Neural cell (in vitro differentiated cells): ENCODE results near the gene ZFP64. TPM values are rescaled to one million over a fixed set of nuclear protein-coding genes. Genes with fewer than 3 reads are reported as not detected.

Source experiments
- H2AFZ ChIP-seq: fragments of 200-600, 300-800 bp; sonication (generic), shearing (Covaris generic); 2 replicates; pipeline ENCODE4 v1.6.0; 2014; ENCODE audit warnings: low read depth, mild to moderate bottlenecking, antibody characterized with exemption, low read length, moderate library complexity
- H3F3A ChIP-seq: fragments of 200-600 bp; shearing (Covaris generic); 2 replicates; pipeline ENCODE4 v1.6.1; 2016; ENCODE audit warnings: mild to moderate bottlenecking, moderate library complexity, mixed read lengths, antibody characterized with exemption, low read length; ENCODE audit not compliant: insufficient read depth, poor library complexity, severe bottlenecking
- H3K27ac ChIP-seq: fragments of 200-600, 300-800 bp; sonication (generic), shearing (Covaris generic); 2 replicates; pipeline ENCODE4 v1.5.1; 2014; ENCODE audit warnings: mild to moderate bottlenecking, low read length, moderate library complexity
- H3K27me3 ChIP-seq: fragments of 300-800, 200-600 bp; sonication (generic), shearing (Covaris generic); 2 replicates; pipeline ENCODE4 v1.6.0; 2014; ENCODE audit warnings: mild to moderate bottlenecking, low read depth, low read length, moderate library complexity; ENCODE audit not compliant: insufficient read depth
- H3K36me3 ChIP-seq: fragments of 300-800, 200-600 bp; sonication (generic), shearing (Covaris generic); 2 replicates; pipeline ENCODE4 v1.5.1; 2014; ENCODE audit warnings: mild to moderate bottlenecking, antibody characterized with exemption, low read length, moderate library complexity; ENCODE audit not compliant: insufficient read depth
- H3K4me2 ChIP-seq: fragments of 300-800, 200-600 bp; sonication (generic), shearing (Covaris generic); 2 replicates; pipeline ENCODE4 v1.6.0; 2014; ENCODE audit warnings: mild to moderate bottlenecking, low read length
- H3K4me3 ChIP-seq: fragments of 300-800, 200-600 bp; sonication (generic), shearing (Covaris generic); 2 replicates; pipeline ENCODE4 v1.5.1; 2014; ENCODE audit warnings: mild to moderate bottlenecking, low read length, moderate library complexity
- H3K79me2 ChIP-seq: fragments of 200-600 bp; shearing (Covaris generic); replicated peaks from 2 replicates; pipeline ENCODE4 v1.6.0; 2014; ENCODE audit warnings: mild to moderate bottlenecking, low read length, moderate library complexity; ENCODE audit not compliant: insufficient read depth
- H3K9ac ChIP-seq: fragments of 300-800, 200-600 bp; sonication (generic), shearing (Covaris generic); 2 replicates; pipeline ENCODE4 v1.6.1; 2016; ENCODE audit warnings: mild to moderate bottlenecking, low read length, mixed read lengths
- H3K9me2 ChIP-seq: fragments of 200-600 bp; shearing (Covaris generic); 2 replicates; pipeline ENCODE4 v1.6.1; 2016; ENCODE audit warnings: mild to moderate bottlenecking, low read length, mixed read lengths; ENCODE audit not compliant: insufficient read depth
- H3K9me3 ChIP-seq: fragments of 200-600, 300-800 bp; sonication (generic), shearing (Covaris generic); 2 replicates; pipeline ENCODE4 v1.6.1; 2016; ENCODE audit warnings: mild to moderate bottlenecking, mixed run types, low read length, moderate library complexity, mixed read lengths
- H4K20me1 ChIP-seq: fragments of 200-600 bp; shearing (Covaris generic); 2 replicates; pipeline ENCODE4 v1.6.1; 2016; ENCODE audit warnings: mild to moderate bottlenecking, mixed run types; ENCODE audit not compliant: insufficient read depth
- EP300 ChIP-seq: fragments of 450-650 bp; conservative IDR thresholded peaks from 2 replicates; pipeline ENCODE4 v1.6.1; 2014; ENCODE audit warnings: antibody characterized with exemption, mild to moderate bottlenecking, moderate library complexity; ENCODE audit not compliant: poor library complexity, severe bottlenecking
- EZH2 ChIP-seq: fragments of 200-600, 300-800 bp; shearing (Covaris generic), sonication (generic); IDR thresholded peaks from 2 replicates; pipeline ENCODE4 v1.6.1; 2014; ENCODE audit warnings: antibody characterized with exemption, low read length, borderline replicate concordance, mild to moderate bottlenecking; ENCODE audit not compliant: insufficient read depth, poor library complexity, severe bottlenecking
- MXI1 ChIP-seq: fragments of 450-650 bp; conservative IDR thresholded peaks from 2 replicates; pipeline ENCODE4 v1.6.1; 2014; ENCODE audit warnings: antibody characterized with exemption, mild to moderate bottlenecking; ENCODE audit not compliant: poor library complexity, severe bottlenecking
- POLR2AphosphoS5 ChIP-seq: IDR thresholded peaks from 2 replicates; pipeline ENCODE4 v1.6.1; 2012
- RAD21 ChIP-seq: fragments of 450-650 bp; conservative IDR thresholded peaks from 2 replicates; pipeline ENCODE4 v1.6.1; 2014; ENCODE audit warnings: antibody characterized with exemption, mild to moderate bottlenecking, moderate library complexity
- SMC3 ChIP-seq: fragments of 450-650 bp; conservative IDR thresholded peaks from 2 replicates; pipeline ENCODE4 v1.6.1; 2014; ENCODE audit warnings: antibody characterized with exemption, mild to moderate bottlenecking, moderate library complexity; ENCODE audit not compliant: poor library complexity
- TAF1 ChIP-seq: IDR thresholded peaks from 2 replicates; pipeline ENCODE4 v1.6.1; 2012; ENCODE audit warnings: low read depth
- polyA plus RNA-seq: library from polyadenylated mRNA; depleted of rRNA; stranded (reverse); fragments of >200 nt; gene quantifications from 2 replicates; pipeline ENCODE4 v1.2.3, GENCODE V29; 2014
- TF ChIP-seq, protein P1 (sequence below): fragments of 450-650 bp; IDR thresholded peaks from 2 replicates; pipeline ENCODE4 v1.5.1; 2014; ENCODE audit warnings: antibody characterized with exemption, mild to moderate bottlenecking, moderate library complexity; ENCODE audit not compliant: poor library complexity, severe bottlenecking
- TF ChIP-seq, protein P2 (sequence below): IDR thresholded peaks from 2 replicates; pipeline ENCODE4 v1.6.1; 2012; ENCODE audit warnings: borderline replicate concordance

ZFP64 gene
- polyA plus RNA-seq, 1 donor from 2014 or later: 4.7 TPM

DNA sequence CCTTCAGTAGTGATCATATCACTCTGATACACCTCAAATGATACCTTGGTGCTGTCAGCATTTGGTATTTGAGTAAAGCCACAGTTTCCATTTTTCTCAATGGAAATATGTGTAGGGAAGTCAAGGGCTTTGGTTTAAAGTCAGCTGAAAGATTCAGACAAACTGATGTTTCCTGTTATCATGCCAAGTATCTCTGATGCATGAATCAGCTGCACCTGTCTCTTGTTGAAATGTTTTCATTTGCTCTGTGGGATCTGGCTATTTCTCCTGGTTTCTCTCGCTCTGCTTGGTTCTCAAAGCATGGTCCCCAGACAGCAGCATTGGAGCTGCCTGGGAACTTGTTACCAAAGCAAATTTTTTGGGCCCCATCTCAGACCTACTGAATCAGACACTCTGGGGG, 23.5 kb downstream of the ZFP64 start:
- TF ChIP-seq, protein P1, sequence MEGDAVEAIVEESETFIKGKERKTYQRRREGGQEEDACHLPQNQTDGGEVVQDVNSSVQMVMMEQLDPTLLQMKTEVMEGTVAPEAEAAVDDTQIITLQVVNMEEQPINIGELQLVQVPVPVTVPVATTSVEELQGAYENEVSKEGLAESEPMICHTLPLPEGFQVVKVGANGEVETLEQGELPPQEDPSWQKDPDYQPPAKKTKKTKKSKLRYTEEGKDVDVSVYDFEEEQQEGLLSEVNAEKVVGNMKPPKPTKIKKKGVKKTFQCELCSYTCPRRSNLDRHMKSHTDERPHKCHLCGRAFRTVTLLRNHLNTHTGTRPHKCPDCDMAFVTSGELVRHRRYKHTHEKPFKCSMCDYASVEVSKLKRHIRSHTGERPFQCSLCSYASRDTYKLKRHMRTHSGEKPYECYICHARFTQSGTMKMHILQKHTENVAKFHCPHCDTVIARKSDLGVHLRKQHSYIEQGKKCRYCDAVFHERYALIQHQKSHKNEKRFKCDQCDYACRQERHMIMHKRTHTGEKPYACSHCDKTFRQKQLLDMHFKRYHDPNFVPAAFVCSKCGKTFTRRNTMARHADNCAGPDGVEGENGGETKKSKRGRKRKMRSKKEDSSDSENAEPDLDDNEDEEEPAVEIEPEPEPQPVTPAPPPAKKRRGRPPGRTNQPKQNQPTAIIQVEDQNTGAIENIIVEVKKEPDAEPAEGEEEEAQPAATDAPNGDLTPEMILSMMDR: no peak
- no peak overlapping the region for H3K4me2 ChIP-seq
- H3F3A ChIP-seq: no peaks in the 10 kb centered on the region
- no peaks in the 10 kb centered on the region for H4K20me1 ChIP-seq
- no peak overlapping the region for H3K27ac ChIP-seq
- H2AFZ ChIP-seq: no peak overlapping the region
- no peaks in the 10 kb centered on the region for H3K9me2 ChIP-seq
- H3K4me3 ChIP-seq: no peak overlapping the region
- H3K9me3 ChIP-seq: peaks cover 4% of the 10 kb centered on the region
- no peaks in the 10 kb centered on the region for H3K27me3 ChIP-seq
- no peak overlapping the region for H3K9ac ChIP-seq
- peaks cover 9% of the 10 kb centered on the region for H3K36me3 ChIP-seq
- no peaks in the 10 kb centered on the region for H3K79me2 ChIP-seq

DNA sequence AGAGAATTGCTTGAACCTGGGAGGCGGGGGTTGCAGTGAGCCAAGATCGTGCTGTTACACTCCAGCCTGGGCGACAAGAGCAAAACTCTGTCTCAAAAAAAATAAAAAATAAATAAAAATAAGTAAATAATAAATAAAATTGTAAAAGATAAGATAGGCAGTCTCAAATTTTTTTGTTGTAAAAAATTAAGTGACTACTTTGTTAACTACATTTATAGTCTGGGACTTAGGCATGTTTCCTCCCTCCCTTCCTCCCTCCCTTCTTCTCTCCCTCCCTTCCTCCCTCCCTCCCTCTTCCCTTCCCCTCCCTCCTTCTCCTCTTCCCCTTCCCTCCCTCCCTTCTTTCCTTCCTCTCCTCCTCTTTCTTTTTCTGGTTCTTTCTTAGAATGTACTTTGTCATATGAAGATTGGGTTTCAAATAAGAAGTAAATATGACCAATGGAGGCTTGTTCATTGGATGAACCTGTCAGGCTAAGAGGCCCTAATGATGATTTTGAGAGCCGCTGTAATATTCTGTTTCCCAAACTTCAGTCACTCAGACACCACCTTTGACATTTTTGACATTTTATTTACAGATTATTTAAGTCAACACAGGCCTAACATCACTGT, 24.2 kb downstream of the ZFP64 start:
- H3K36me3 ChIP-seq: peaks cover 9% of the 10 kb centered on the region
- no peaks in the 10 kb centered on the region for H3K79me2 ChIP-seq
- H3K4me3 ChIP-seq: no peak overlapping the region
- H2AFZ ChIP-seq: no peak overlapping the region
- H3K9me3 ChIP-seq: peaks cover 4% of the 10 kb centered on the region
- H4K20me1 ChIP-seq: no peaks in the 10 kb centered on the region
- no peak overlapping the region for H3K27ac ChIP-seq
- H3K9ac ChIP-seq: no peak overlapping the region
- no peaks in the 10 kb centered on the region for H3K9me2 ChIP-seq
- TF ChIP-seq EZH2 (no peak), TAF1 (no peak), POLR2AphosphoS5 (no peak), RAD21 (no peak)
- TF ChIP-seq, protein P2, sequence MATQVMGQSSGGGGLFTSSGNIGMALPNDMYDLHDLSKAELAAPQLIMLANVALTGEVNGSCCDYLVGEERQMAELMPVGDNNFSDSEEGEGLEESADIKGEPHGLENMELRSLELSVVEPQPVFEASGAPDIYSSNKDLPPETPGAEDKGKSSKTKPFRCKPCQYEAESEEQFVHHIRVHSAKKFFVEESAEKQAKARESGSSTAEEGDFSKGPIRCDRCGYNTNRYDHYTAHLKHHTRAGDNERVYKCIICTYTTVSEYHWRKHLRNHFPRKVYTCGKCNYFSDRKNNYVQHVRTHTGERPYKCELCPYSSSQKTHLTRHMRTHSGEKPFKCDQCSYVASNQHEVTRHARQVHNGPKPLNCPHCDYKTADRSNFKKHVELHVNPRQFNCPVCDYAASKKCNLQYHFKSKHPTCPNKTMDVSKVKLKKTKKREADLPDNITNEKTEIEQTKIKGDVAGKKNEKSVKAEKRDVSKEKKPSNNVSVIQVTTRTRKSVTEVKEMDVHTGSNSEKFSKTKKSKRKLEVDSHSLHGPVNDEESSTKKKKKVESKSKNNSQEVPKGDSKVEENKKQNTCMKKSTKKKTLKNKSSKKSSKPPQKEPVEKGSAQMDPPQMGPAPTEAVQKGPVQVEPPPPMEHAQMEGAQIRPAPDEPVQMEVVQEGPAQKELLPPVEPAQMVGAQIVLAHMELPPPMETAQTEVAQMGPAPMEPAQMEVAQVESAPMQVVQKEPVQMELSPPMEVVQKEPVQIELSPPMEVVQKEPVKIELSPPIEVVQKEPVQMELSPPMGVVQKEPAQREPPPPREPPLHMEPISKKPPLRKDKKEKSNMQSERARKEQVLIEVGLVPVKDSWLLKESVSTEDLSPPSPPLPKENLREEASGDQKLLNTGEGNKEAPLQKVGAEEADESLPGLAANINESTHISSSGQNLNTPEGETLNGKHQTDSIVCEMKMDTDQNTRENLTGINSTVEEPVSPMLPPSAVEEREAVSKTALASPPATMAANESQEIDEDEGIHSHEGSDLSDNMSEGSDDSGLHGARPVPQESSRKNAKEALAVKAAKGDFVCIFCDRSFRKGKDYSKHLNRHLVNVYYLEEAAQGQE: no peak
- no peaks in the 10 kb centered on the region for H3F3A ChIP-seq
- H3K27me3 ChIP-seq: no peaks in the 10 kb centered on the region
- H3K4me2 ChIP-seq: no peak overlapping the region

DNA sequence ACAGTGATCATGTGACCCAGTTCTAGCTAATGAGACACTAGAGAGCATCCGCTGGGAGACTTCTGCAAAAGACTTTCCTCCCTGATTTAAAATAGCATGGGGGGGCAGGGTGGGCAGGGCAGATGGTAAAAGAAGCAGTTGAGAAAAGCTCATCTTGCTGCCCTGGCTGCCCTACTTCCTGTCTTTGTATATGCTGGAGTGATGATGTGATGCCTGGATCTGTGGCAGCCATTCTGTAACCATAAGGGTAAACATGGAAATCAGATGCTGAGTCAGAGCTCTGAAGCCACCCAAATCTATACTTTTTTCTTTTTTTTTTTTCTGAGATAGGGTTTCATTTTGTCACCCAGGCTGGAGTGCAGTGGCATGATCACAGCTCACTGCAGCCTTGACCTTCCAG, 25.4 kb downstream of the ZFP64 start:
- no peaks in the 10 kb centered on the region for H3K79me2 ChIP-seq
- H4K20me1 ChIP-seq: no peaks in the 10 kb centered on the region
- H3F3A ChIP-seq: no peaks in the 10 kb centered on the region
- no peaks in the 10 kb centered on the region for H3K27me3 ChIP-seq
- no peak overlapping the region for H3K27ac ChIP-seq
- no peak overlapping the region for H2AFZ ChIP-seq
- TF ChIP-seq, protein P1: no peak
- TF ChIP-seq SMC3 (no peak), EP300 (no peak), RAD21 (no peak), EZH2 (no peak), TAF1 (no peak), POLR2AphosphoS5 (no peak), MXI1 (no peak)
- TF ChIP-seq, protein P2: no peak
- H3K9ac ChIP-seq: no peak overlapping the region
- no peaks in the 10 kb centered on the region for H3K9me2 ChIP-seq
- H3K4me3 ChIP-seq: no peak overlapping the region
- H3K36me3 ChIP-seq: peaks cover 15% of the 10 kb centered on the region
- no peak overlapping the region for H3K4me2 ChIP-seq
- peaks cover 4% of the 10 kb centered on the region for H3K9me3 ChIP-seq
